Measurements from ENCODE around the gene NCOA7. TPM values are rescaled to one million over a fixed set of nuclear protein-coding genes. Genes with fewer than 3 reads are reported as not detected.

NCOA7 gene
- total RNA-seq, 1 experiment from 2014 or later: 37.3 TPM

- no TSS peak for BruUV-seq (replicated peaks)
- no peak for ATAC-seq
- CTCF ChIA-PET: no interaction called here
Observed at GRCh38 chr6:125834348-125834747, 43.6 kb downstream of the NCOA7 start.

GRCh38 chr6:125835221-125835744, 44.5 kb downstream of the NCOA7 start:
- no peak overlapping the region for H3K4me3 ChIP-seq (ENCODE audit: low read depth in 2 of 2, low read length in 2 of 2)
- no peaks in the 10 kb centered on the region for H3K27me3 ChIP-seq (ENCODE audit: control insufficient read depth, insufficient read depth, low read length)
- ChIA-PET CTCF (no interaction called here), POLR2A (interaction anchor here (0.8 kb wide), 1 partner anchor 19 kb away, joined by 3 read pairs; no protein-coding TSS in a partner anchor)
- no TSS peak for BruUV-seq (replicated peaks)
- H3K27ac ChIP-seq (ENCODE audit: low read length): no peak overlapping the region
- intact Hi-C loops (cut with micrococcal nuclease; ENCODE audit: unreplicated experiment) (no loop called here), in situ Hi-C loops (cut with HindIII; ENCODE audit: low pct_unique_long_range_greater_than_20kb, low sequenced_read_pairs) (no loop called here)
- no peak for DNase-seq (ENCODE audit: low read depth, low spot score)
- no peaks in the 10 kb centered on the region for H3K9me3 ChIP-seq (ENCODE audit: control insufficient read depth, insufficient read depth, low read depth, low read length)
- H3K4me1 ChIP-seq (ENCODE audit: control insufficient read depth, insufficient read depth, low read length): 0 out of 2 replicates have a peak, but pooled peaks cover 4% of the 10 kb centered on the region
- H3K36me3 ChIP-seq (ENCODE audit: control insufficient read depth, insufficient read depth, low read length): no peaks in the 10 kb centered on the region
- no peak for ATAC-seq
- TF ChIP-seq TCF7L2 (IDR thresholded peaks at IDR 0.05; ENCODE audit: low read depth, low read length): no peak

More at GRCh38 chr6:125834348-125834747, 43.6 kb downstream of the NCOA7 start:
- Histone ChIP-seq H3K27me3 (ENCODE audit: control insufficient read depth, insufficient read depth, low read length) (no peaks in the 10 kb centered on the region), H3K4me3 (ENCODE audit: low read depth in 2 of 2, low read length in 2 of 2) (no peak overlapping the region), H3K36me3 (ENCODE audit: control insufficient read depth, insufficient read depth, low read length) (no peaks in the 10 kb centered on the region), H3K4me1 (ENCODE audit: control insufficient read depth, insufficient read depth, low read length) (0 out of 2 replicates have a peak, but pooled peaks cover 4% of the 10 kb centered on the region), H3K27ac (ENCODE audit: low read length) (no peak overlapping the region), H3K9me3 (ENCODE audit: control insufficient read depth, insufficient read depth, low read depth, low read length) (no peaks in the 10 kb centered on the region)
- intact Hi-C loops (cut with micrococcal nuclease; ENCODE audit: unreplicated experiment) (no loop called here), in situ Hi-C loops (cut with HindIII; ENCODE audit: low pct_unique_long_range_greater_than_20kb, low sequenced_read_pairs) (no loop called here)
- TF ChIP-seq SIN3A (IDR thresholded peaks at IDR 0.05; ENCODE audit: borderline replicate concordance, insufficient read depth, low read depth, low read length) (no peak), CTCF (IDR thresholded peaks at IDR 0.05) (no peak), TCF7L2 (IDR thresholded peaks at IDR 0.05; ENCODE audit: low read depth, low read length) (no peak), POLR2AphosphoS5 (IDR thresholded peaks at IDR 0.05; ENCODE audit: low read depth, low read length) (no peak), REST (IDR thresholded peaks at IDR 0.05; ENCODE audit: insufficient read depth in 1 of 2, low read depth in 2 of 2, low read length in 1 of 2) (no peak)
- POLR2A ChIA-PET: no interaction called here
- DNase-seq (ENCODE audit: low read depth, low spot score): no peak

- intact Hi-C loops (cut with micrococcal nuclease; ENCODE audit: unreplicated experiment): no loop called here
- H3K27ac ChIP-seq (ENCODE audit: low read length): no peak overlapping the region
- DNase-seq (ENCODE audit: low read depth, low spot score) (no peak), ATAC-seq (no peak)
- no TSS peak for BruUV-seq (replicated peaks)
- H3K9me3 ChIP-seq (ENCODE audit: control insufficient read depth, insufficient read depth, low read depth, low read length): no peaks in the 10 kb centered on the region
- 0 out of 2 replicates have a peak, but pooled peaks cover 4% of the 10 kb centered on the region for H3K4me1 ChIP-seq (ENCODE audit: control insufficient read depth, insufficient read depth, low read length)
- H3K4me3 ChIP-seq (ENCODE audit: low read depth in 2 of 2, low read length in 2 of 2): no peak overlapping the region
- TF ChIP-seq TCF7L2 (IDR thresholded peaks at IDR 0.05; ENCODE audit: low read depth, low read length) (no peak), REST (IDR thresholded peaks at IDR 0.05; ENCODE audit: insufficient read depth in 1 of 2, low read depth in 2 of 2, low read length in 1 of 2) (no peak), SIN3A (IDR thresholded peaks at IDR 0.05; ENCODE audit: borderline replicate concordance, insufficient read depth, low read depth, low read length) (no peak), POLR2AphosphoS5 (IDR thresholded peaks at IDR 0.05; ENCODE audit: low read depth, low read length) (no peak), CTCF (IDR thresholded peaks at IDR 0.05) (no peak)
- in situ Hi-C loops (cut with HindIII; ENCODE audit: low pct_unique_long_range_greater_than_20kb, low sequenced_read_pairs): no loop called here
- no peaks in the 10 kb centered on the region for H3K27me3 ChIP-seq (ENCODE audit: control insufficient read depth, insufficient read depth, low read length)
- ChIA-PET POLR2A (interaction anchor here (0.8 kb wide), 1 partner anchor 20 kb away, joined by 3 read pairs; no protein-coding TSS in a partner anchor), CTCF (no interaction called here)
- H3K36me3 ChIP-seq (ENCODE audit: control insufficient read depth, insufficient read depth, low read length): no peaks in the 10 kb centered on the region
Observed at GRCh38 chr6:125836466-125836865, 45.7 kb downstream of the NCOA7 start.

Measured in Panc1 (cell line).